Fibroblast of mammary gland (primary cell): ENCODE results near the gene SYNC.

Source experiments
- DNase-seq: peaks from one replicate; pipeline ENCODE4 v3.0.0-alpha.2; 2010; ENCODE audit warnings: low read depth
- H3K4me3 ChIP-seq: 2 replicates; pipeline ENCODE4 v1.5.1; 2011; ENCODE audit warnings: low read depth, mild to moderate bottlenecking, low read length, moderate library complexity; ENCODE audit not compliant: control insufficient read depth
- TF ChIP-seq, protein P1 (sequence below): conservative IDR thresholded peaks from 2 replicates; pipeline ENCODE4 v1.5.1; 2011; ENCODE audit warnings: low read depth, low read length, inconsistent platforms; ENCODE audit not compliant: control insufficient read depth, insufficient read depth

The SYNC gene

GRCh38 chr1:32724678-32725614 is 22.4 kb upstream of the SYNC start:
- peak; percentile 95 for DNase-seq
- TF ChIP-seq, protein P1, sequence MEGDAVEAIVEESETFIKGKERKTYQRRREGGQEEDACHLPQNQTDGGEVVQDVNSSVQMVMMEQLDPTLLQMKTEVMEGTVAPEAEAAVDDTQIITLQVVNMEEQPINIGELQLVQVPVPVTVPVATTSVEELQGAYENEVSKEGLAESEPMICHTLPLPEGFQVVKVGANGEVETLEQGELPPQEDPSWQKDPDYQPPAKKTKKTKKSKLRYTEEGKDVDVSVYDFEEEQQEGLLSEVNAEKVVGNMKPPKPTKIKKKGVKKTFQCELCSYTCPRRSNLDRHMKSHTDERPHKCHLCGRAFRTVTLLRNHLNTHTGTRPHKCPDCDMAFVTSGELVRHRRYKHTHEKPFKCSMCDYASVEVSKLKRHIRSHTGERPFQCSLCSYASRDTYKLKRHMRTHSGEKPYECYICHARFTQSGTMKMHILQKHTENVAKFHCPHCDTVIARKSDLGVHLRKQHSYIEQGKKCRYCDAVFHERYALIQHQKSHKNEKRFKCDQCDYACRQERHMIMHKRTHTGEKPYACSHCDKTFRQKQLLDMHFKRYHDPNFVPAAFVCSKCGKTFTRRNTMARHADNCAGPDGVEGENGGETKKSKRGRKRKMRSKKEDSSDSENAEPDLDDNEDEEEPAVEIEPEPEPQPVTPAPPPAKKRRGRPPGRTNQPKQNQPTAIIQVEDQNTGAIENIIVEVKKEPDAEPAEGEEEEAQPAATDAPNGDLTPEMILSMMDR = no peak
- no peak overlapping the region for H3K4me3 ChIP-seq

DNA sequence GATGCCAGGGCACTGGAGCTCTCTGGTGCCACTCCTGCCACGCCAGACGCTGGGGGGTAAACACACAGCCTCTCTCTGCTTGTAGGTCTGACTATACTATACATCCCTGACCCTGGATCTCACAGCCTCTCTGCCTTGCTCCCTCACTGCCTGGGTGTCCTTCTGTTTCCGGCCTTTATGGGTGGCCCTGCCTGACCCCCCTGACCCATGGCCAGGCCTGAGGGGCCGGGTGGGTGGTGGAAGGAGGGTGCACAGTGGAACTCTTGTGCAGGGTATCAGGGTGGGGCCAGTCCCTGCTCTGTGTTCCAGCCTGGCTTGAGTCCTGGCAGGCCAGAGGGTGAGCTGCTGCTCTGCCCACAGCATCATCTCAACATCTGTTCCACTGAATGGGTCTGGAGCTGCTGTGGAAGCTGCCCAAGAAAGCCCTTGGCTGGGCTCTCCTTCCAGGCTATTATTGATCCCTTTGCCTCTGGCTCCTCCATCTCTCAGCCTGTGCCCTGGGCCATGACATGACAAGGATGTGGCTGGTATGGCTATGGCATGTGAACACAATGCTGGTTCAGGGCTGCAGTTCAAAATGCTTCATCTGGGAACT is 17.2 kb upstream of the SYNC start:
- DNase-seq = no peak
- TF ChIP-seq, protein P1 = no peak
- no peak overlapping the region for H3K4me3 ChIP-seq

DNA sequence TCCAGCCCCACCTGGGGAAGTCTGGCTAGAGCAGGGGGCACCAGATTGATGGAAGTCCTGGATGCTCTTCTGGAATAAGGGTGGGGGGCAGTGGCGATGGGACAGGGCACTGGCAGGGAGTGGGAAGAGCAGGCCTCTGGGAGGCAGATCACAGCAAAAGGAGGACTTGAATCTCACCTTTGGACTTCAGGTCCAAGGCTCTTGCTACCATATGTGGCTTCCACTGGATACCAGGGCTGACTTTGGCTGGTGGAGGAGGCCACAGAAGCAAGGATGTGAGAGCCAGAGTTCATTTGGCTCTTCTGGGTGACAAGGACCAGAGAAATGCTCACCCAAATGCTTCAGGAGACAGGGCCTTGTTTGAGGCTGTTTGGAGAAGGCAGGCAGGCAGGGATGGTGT is 16.0 kb upstream of the SYNC start:
- TF ChIP-seq, protein P1 = no peak
- no peak overlapping the region for H3K4me3 ChIP-seq
- no peak for DNase-seq

DNA sequence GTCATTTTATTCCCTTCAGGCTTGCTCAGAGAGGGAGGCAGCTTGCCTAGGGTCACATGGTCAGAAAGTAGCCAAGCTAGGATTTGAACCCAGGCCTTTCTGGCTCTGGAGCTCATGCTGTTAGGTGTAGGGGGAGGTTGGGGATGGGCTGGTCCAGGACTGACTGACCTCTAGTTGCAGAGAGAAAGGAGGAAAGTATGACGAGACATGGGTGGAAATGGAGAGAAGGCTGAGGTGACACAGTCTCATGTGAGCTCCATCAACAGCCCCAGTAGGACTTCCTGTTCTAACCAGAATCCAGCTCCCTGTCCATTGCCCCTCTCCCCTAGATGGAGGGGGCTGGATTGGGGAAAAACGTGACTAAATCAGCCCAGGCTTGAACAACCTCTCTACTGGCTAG is 15.5 kb upstream of the SYNC start:
- DNase-seq = no peak
- TF ChIP-seq, protein P1 = no peak

DNA sequence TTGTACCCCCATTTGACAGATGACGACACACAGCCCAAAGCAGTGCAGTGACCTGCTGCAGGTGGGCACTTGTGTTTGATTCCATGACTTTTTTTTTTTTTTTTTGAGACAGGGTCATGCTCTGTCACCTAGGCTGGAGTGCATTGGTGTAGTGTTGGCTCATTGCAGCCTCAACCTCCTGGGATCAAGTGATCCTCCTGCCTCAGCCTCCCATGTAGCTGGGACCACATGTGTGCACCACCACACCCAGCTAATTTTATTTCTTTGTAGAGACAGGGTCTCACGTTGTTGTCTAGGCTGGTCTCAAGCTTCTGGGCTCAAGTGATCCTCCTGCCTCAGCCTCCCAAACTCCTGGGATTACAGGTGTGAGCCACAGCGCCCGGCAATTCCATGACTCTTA is 14.9 kb upstream of the SYNC start:
- H3K4me3 ChIP-seq = no peak overlapping the region
- TF ChIP-seq, protein P1 = no peak
- DNase-seq = no peak

More for the DNA sequence above, 15.5 kb upstream of the SYNC start:
- H3K4me3 ChIP-seq = no peak overlapping the region

GRCh38 chr1:32716312-32717148 is 14.0 kb upstream of the SYNC start:
- DNase-seq = no peak
- H3K4me3 ChIP-seq = no peak overlapping the region
- TF ChIP-seq, protein P1 = no peak
